Measurements from ENCODE around the gene VTN. TPM values are rescaled to one million over a fixed set of nuclear protein-coding genes. Genes with fewer than 3 reads are reported as not detected.

Gene VTN
- total and polyA plus RNA-seq, 2 donors (not counting 1 experiment from before 2014, with no cell fraction given) = 0.34 to 0.36 TPM

DNA sequence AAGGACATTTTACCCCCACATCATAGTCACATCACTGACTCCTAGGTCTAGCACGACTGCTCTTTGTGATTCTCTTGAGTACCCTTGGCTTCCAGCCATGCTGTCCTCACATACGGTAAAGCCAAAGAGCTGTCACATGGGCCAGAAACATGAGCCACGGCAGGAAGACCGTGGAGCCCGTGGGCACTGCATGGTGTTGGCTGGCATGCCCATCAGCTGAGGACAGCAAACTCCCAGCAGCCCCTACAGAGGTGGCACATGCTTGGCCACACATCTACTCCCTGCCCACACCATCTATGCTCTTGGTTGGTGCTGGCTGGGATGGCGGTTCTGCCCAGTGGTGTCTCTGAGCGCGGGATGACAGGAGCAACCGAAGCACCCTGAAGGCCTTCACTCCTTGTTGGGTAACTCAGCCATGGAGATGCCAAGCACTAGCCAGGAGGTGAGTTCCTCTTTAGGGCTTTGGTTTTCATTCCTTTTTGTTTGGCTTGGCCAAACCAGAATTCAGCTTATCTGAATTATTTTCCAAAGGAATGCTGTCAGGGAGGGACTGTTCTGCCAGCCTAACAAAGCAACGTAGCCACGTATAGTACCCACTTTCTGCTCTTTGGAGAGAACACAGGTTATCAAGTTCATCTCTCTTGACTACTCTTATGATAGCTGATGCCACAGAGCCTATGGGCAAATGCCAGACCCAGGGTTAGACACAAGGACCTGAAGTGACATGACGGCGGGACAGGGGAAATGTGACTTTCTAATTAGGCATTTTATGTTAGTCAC is 24.5 kb downstream of the VTN start:
- H3K27ac ChIP-seq (ENCODE audit: low read length in 2 of 2) = no peak overlapping the region
- WGBS (ENCODE audit: insufficient coverage) = 89% methylated on average over 11 of the region's 13 CpGs
- H3K4me3 Mint-ChIP-seq = no peak overlapping the region

DNA sequence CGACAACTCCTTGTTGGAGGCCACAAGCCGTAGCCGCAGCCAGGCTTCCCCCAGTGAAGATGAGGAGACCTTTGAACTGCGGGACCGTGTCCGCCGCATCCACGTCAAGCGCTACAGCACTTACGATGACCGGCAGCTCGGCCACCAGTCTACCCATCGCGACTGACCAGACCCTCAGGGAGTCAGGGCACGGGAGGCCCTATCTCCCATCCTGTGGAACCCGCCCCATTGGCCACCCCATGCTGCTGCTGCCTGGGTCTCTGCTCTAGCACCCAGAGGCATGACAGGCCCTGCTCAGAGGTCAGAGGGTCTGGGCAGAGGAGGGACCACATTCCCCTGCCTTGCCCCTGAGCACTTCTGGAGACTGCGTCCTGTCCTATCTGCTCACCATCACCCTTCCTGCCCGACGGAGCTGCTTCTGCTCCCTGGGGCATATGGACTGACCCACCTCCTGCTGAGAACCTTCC is 25.6 kb downstream of the VTN start:
- H3K4me3 Mint-ChIP-seq = no peak overlapping the region
- over 99% methylated on average over 19 of the region's 19 CpGs for WGBS (ENCODE audit: insufficient coverage)
- Histone ChIP-seq H3K36me3 (replicated peaks in 1 of 2; ENCODE audit: control extremely low read depth in 1 of 2, control insufficient read depth in 1 of 2, extremely low read depth in 1 of 2, insufficient read depth in 2 of 2, low read length in 1 of 2) (peaks cover 0 to 83% of the 10 kb centered on the region in 2 experiments), H3K79me2 (ENCODE audit: control insufficient read depth, insufficient read depth, low read length) (peaks cover 12% of the 10 kb centered on the region), H4K20me1 (ENCODE audit: control insufficient read depth, insufficient read depth, low read length, poor library complexity, severe bottlenecking) (no peaks in the 10 kb centered on the region), H3K27ac (ENCODE audit: low read length in 2 of 2) (no peak overlapping the region), H3K9ac (ENCODE audit: low read length) (no peak overlapping the region), H3K9me3 (ENCODE audit: control extremely low read depth in 1 of 3, control insufficient read depth in 2 of 3, insufficient read depth in 1 of 3, low read length in 2 of 3) (no peaks in the 10 kb centered on the region), H3K27me3 (replicated peaks in 1 of 4; ENCODE audit: control extremely low read depth in 1 of 4, control insufficient read depth in 3 of 4, insufficient read depth in 4 of 4, low read length in 3 of 4) (no peaks in the 10 kb centered on the region), H3K4me3 (ENCODE audit: control extremely low read depth in 1 of 5, extremely low read depth in 1 of 5, insufficient read depth in 1 of 5, low read depth in 2 of 5, low read length in 4 of 5) (no peak overlapping the region), H3K4me2 (replicated peaks; ENCODE audit: low read depth, low read length, poor library complexity, severe bottlenecking) (no peak overlapping the region), H2AFZ (ENCODE audit: insufficient read depth, low read depth, low read length, poor library complexity, severe bottlenecking) (no peak overlapping the region), H3K4me1 (ENCODE audit: control insufficient read depth in 2 of 2, insufficient read depth in 2 of 2, low read length in 2 of 2) (no peaks in the 10 kb centered on the region)
- no peaks in the 10 kb centered on the region for H3K27me3 Mint-ChIP-seq
- DNase-seq = no peak
- intact Hi-C loops (cut with micrococcal nuclease) = no loop called here
- H3K27ac Mint-ChIP-seq = no peak overlapping the region
- no peaks in the 10 kb centered on the region for H3K4me1 Mint-ChIP-seq
- no peak for TF ChIP-seq EZH2 (IDR thresholded peaks at IDR 0.05; ENCODE audit: borderline replicate concordance, insufficient read depth, low read depth, low read length, poor library complexity, severe bottlenecking)
- TF ChIP-seq, protein P1, sequence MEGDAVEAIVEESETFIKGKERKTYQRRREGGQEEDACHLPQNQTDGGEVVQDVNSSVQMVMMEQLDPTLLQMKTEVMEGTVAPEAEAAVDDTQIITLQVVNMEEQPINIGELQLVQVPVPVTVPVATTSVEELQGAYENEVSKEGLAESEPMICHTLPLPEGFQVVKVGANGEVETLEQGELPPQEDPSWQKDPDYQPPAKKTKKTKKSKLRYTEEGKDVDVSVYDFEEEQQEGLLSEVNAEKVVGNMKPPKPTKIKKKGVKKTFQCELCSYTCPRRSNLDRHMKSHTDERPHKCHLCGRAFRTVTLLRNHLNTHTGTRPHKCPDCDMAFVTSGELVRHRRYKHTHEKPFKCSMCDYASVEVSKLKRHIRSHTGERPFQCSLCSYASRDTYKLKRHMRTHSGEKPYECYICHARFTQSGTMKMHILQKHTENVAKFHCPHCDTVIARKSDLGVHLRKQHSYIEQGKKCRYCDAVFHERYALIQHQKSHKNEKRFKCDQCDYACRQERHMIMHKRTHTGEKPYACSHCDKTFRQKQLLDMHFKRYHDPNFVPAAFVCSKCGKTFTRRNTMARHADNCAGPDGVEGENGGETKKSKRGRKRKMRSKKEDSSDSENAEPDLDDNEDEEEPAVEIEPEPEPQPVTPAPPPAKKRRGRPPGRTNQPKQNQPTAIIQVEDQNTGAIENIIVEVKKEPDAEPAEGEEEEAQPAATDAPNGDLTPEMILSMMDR (IDR thresholded peaks at IDR 0.05) = no peak
- CTCF ChIA-PET = no interaction called here
- ATAC-seq (ENCODE audit: low read depth) = no peak
- no peaks in the 10 kb centered on the region for H3K9me3 Mint-ChIP-seq (ENCODE audit: insufficient read depth)
- POLR2A ChIA-PET = no interaction called here

More for the DNA sequence above, 24.5 kb downstream of the VTN start:
- Histone ChIP-seq H3K4me2 (replicated peaks; ENCODE audit: low read depth, low read length, poor library complexity, severe bottlenecking) (no peak overlapping the region), H3K4me1 (ENCODE audit: control insufficient read depth in 2 of 2, insufficient read depth in 2 of 2, low read length in 2 of 2) (no peaks in the 10 kb centered on the region), H3K4me3 (ENCODE audit: control extremely low read depth in 1 of 5, extremely low read depth in 1 of 5, insufficient read depth in 1 of 5, low read depth in 2 of 5, low read length in 4 of 5) (no peak overlapping the region), H4K20me1 (ENCODE audit: control insufficient read depth, insufficient read depth, low read length, poor library complexity, severe bottlenecking) (no peaks in the 10 kb centered on the region), H3K9me3 (ENCODE audit: control extremely low read depth in 1 of 3, control insufficient read depth in 2 of 3, insufficient read depth in 1 of 3, low read length in 2 of 3) (no peaks in the 10 kb centered on the region), H3K79me2 (ENCODE audit: control insufficient read depth, insufficient read depth, low read length) (peaks cover 3% of the 10 kb centered on the region), H3K36me3 (replicated peaks in 1 of 2; ENCODE audit: control extremely low read depth in 1 of 2, control insufficient read depth in 1 of 2, extremely low read depth in 1 of 2, insufficient read depth in 2 of 2, low read length in 1 of 2) (peaks cover 0 to 86% of the 10 kb centered on the region in 2 experiments), H2AFZ (ENCODE audit: insufficient read depth, low read depth, low read length, poor library complexity, severe bottlenecking) (no peak overlapping the region), H3K9ac (ENCODE audit: low read length) (no peak overlapping the region), H3K27me3 (replicated peaks in 1 of 4; ENCODE audit: control extremely low read depth in 1 of 4, control insufficient read depth in 3 of 4, insufficient read depth in 4 of 4, low read length in 3 of 4) (no peaks in the 10 kb centered on the region)
- no peaks in the 10 kb centered on the region for H3K9me3 Mint-ChIP-seq (ENCODE audit: insufficient read depth)
- ATAC-seq (ENCODE audit: low read depth) (no peak), DNase-seq (no peak)
- no peaks in the 10 kb centered on the region for H3K4me1 Mint-ChIP-seq
- ChIA-PET CTCF (no interaction called here), POLR2A (no interaction called here)
- TF ChIP-seq, protein P1 (IDR thresholded peaks at IDR 0.05) = no peak
- TF ChIP-seq EZH2 (IDR thresholded peaks at IDR 0.05; ENCODE audit: borderline replicate concordance, insufficient read depth, low read depth, low read length, poor library complexity, severe bottlenecking) = no peak
- intact Hi-C loops (cut with micrococcal nuclease) = no loop called here
- no peaks in the 10 kb centered on the region for H3K27me3 Mint-ChIP-seq
- no peak overlapping the region for H3K27ac Mint-ChIP-seq
